Calu3 (cell line): ENCODE data around the gene MON1A. TPM values are rescaled to one million over a fixed set of nuclear protein-coding genes. Genes with fewer than 3 reads are reported as not detected.

Experiments used
- BruUV-seq: library from RNA; stranded (reverse); fragments of 400-500 nt; replicated peaks from 2 replicates; lab custom pipeline; 2021; lab: Mats Ljungman, UMichigan
- CTCF ChIA-PET: fragments of 300-600 bp; sonication (Branson Sonifier 250); formaldehyde crosslinking; loops from one replicate; lab custom pipeline; 2022; ENCODE audit warnings: antibody characterized with exemption; lab: Charles Lee
- DNase-seq: peaks from one replicate; pipeline ENCODE4 v3.0.0; 2022
- H3K27ac Mint-ChIP-seq: one replicate; pipeline ENCODE4 v1.8.0; 2022; ENCODE audit warnings: mixed read lengths; ENCODE audit not compliant: unreplicated experiment
- H3K27me3 Mint-ChIP-seq: one replicate; pipeline ENCODE4 v1.8.0; 2022; ENCODE audit warnings: mixed read lengths; ENCODE audit not compliant: unreplicated experiment
- H3K36me3 Mint-ChIP-seq: one replicate; pipeline ENCODE4 v1.8.0; 2022; ENCODE audit warnings: mild to moderate bottlenecking, moderate library complexity, mixed read lengths; ENCODE audit not compliant: insufficient read depth, unreplicated experiment
- H3K4me1 Mint-ChIP-seq: one replicate; pipeline ENCODE4 v1.8.0; 2022; ENCODE audit warnings: mild to moderate bottlenecking, low read depth, mixed read lengths; ENCODE audit not compliant: unreplicated experiment
- H3K4me3 Mint-ChIP-seq: one replicate; pipeline ENCODE4 v1.8.0; 2022; ENCODE audit warnings: mild to moderate bottlenecking, low read depth, moderate library complexity, mixed read lengths; ENCODE audit not compliant: unreplicated experiment
- H3K9me3 Mint-ChIP-seq: one replicate; pipeline ENCODE4 v1.8.0; 2022; ENCODE audit warnings: low read depth, mixed read lengths; ENCODE audit not compliant: unreplicated experiment
- CTCF ChIP-seq: fragments of 200-600 bp; IDR thresholded peaks from one replicate; pipeline ENCODE4 v1.8.0; 2022; ENCODE audit warnings: antibody characterized with exemption; ENCODE audit not compliant: unreplicated experiment
- intact Hi-C: fragments of 100-400 bp; cut with micrococcal nuclease; formaldehyde crosslinking; loops from one replicate; pipeline ENCODE4 v1.10.0; 2022; ENCODE audit not compliant: unreplicated experiment
- total RNA-seq: library from RNA; stranded (reverse); gene quantifications from 2 replicates; pipeline ENCODE4 v1.2.3, GENCODE V29; 2022

The MON1A gene
- total RNA-seq, 1 experiment from 2014 or later = 8.4 TPM

- Mint-ChIP-seq H3K27me3 (peaks cover 71% of the 10 kb centered on the region), H3K9me3 (no peaks in the 10 kb centered on the region), H3K27ac (no peak overlapping the region), H3K36me3 (peaks cover 18% of the 10 kb centered on the region), H3K4me1 (no peaks in the 10 kb centered on the region), H3K4me3 (no peak overlapping the region)
- DNase-seq = no peak
- no peak for TF ChIP-seq CTCF
- CTCF ChIA-PET = no interaction called here
- intact Hi-C loops = no loop called here
- no TSS peak for BruUV-seq
Observed at GRCh38 chr3:49871531-49872153, 58.0 kb downstream of the MON1A start.

GRCh38 chr3:49869525-49870126 lies 60.0 kb downstream of the MON1A start, which contains the start of gene CAMKV:
Gene CAMKV, minus strand, starts transcription at chr3:49869906. Its CDS starts 7,518 bp downstream, at chr3:49862388.
- no peak for TF ChIP-seq CTCF
- Mint-ChIP-seq H3K4me3 (no peak within 1 kb of the TSS), H3K4me1 (no peaks in the 10 kb centered on the region), H3K9me3 (no peaks in the 10 kb centered on the region), H3K36me3 (peaks cover 4% of the 10 kb centered on the region), H3K27me3 (peaks cover 71% of the 10 kb centered on the region), H3K27ac (no peak within 1 kb of the TSS)
- BruUV-seq = no TSS peak
- DNase-seq = no peak
- CTCF ChIA-PET = no interaction called here
- intact Hi-C loops = no loop called here

GRCh38 chr3:49868862-49869466 lies 60.6 kb downstream of the MON1A start:
- Mint-ChIP-seq H3K36me3 (peaks cover under 1% of the 10 kb centered on the region), H3K9me3 (no peaks in the 10 kb centered on the region), H3K27me3 (peaks cover 72% of the 10 kb centered on the region), H3K4me1 (no peaks in the 10 kb centered on the region), H3K4me3 (no peak overlapping the region), H3K27ac (no peak overlapping the region)
- intact Hi-C loops = no loop called here
- DNase-seq = no peak
- CTCF ChIA-PET = interaction anchor here (1.0 kb wide), 1 partner anchor 32 kb away, joined by 4 read pairs; no protein-coding TSS in a partner anchor
- no TSS peak for BruUV-seq
- TF ChIP-seq CTCF = no peak

- H3K27me3 Mint-ChIP-seq = peaks cover 83% of the 10 kb centered on the region
- no peaks in the 10 kb centered on the region for H3K9me3 Mint-ChIP-seq
- no TSS peak for BruUV-seq
- no peak overlapping the region for H3K4me3 Mint-ChIP-seq
- H3K27ac Mint-ChIP-seq = no peak overlapping the region
- DNase-seq = no peak
- CTCF ChIA-PET = interaction anchor here (1.2 kb wide), 1 partner anchor 32 kb away, joined by 4 read pairs; no protein-coding TSS in a partner anchor
- intact Hi-C loops = no loop called here
- H3K36me3 Mint-ChIP-seq = no peaks in the 10 kb centered on the region
- TF ChIP-seq CTCF = no peak
- no peaks in the 10 kb centered on the region for H3K4me1 Mint-ChIP-seq
Observed at GRCh38 chr3:49867871-49868321, 61.7 kb downstream of the MON1A start.
